ENCODE results near the gene PDGFA. TPM values are rescaled to one million over a fixed set of nuclear protein-coding genes. Genes with fewer than 3 reads are reported as not detected.
A peak's percentile ranks its signal among the peaks of the same experiment; 100 is the strongest.
"Not testable (repeated sequence)": the region's sequence is repeated elsewhere in the genome, so short reads cannot be mapped to it uniquely, and the experiment has no call there.

Gene PDGFA
- total RNA-seq, 1 donor from 2014 or later, result 53.9 TPM

DNA sequence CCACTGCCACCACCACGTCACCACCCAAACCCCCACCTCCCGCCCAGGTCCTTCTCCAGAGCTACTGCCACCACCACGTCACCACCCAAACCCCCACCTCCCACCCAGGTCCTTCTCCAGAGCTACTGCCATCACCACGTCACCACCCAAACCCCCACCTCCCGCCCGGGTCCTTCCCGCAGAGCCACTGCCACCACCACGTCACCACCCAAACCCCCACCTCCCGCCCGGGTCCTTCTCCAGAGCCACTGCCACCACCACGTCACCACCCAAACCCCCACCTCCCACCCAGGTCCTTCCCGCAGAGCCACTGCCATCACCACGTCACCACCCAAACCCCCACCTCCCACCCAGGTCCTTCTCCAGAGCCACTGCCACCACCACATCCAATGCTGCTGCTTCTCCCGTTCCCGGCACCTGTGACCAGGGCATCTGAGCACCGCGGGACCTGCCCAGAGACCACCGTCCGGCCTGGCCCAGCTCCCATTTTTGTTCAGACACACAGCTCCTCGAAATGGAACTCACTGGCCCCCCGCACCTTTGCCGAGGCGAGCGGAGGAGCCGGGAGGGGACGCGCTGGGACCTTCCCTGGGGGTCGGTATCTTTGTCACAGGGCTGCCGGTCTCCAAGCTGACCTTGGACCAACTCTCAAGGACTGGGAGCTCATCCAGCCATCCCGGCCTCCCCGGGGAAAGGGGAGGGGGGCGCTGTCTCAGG, 32.7 kb upstream of the PDGFA start:
- DNase-seq (ENCODE audit: low read depth in 2 of 2), result not testable (repeated sequence)

DNA sequence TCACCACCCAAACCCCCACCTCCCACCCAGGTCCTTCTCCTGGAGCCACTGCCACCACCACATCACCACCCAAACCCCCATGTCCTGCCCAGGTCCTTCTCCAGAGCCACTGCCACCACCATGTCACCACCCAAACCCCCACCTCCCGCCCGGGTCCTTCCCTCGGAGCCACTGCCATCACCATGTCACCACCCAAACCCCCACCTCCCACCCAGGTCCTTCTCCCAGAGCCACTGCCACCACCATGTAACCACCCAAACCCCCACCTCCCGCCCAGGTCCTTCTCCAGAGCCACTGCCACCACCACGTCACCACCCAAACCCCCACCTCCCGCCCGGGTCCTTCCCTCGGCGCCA, 31.9 kb upstream of the PDGFA start:
- not testable (repeated sequence) for DNase-seq (ENCODE audit: low read depth in 2 of 2)

DNA sequence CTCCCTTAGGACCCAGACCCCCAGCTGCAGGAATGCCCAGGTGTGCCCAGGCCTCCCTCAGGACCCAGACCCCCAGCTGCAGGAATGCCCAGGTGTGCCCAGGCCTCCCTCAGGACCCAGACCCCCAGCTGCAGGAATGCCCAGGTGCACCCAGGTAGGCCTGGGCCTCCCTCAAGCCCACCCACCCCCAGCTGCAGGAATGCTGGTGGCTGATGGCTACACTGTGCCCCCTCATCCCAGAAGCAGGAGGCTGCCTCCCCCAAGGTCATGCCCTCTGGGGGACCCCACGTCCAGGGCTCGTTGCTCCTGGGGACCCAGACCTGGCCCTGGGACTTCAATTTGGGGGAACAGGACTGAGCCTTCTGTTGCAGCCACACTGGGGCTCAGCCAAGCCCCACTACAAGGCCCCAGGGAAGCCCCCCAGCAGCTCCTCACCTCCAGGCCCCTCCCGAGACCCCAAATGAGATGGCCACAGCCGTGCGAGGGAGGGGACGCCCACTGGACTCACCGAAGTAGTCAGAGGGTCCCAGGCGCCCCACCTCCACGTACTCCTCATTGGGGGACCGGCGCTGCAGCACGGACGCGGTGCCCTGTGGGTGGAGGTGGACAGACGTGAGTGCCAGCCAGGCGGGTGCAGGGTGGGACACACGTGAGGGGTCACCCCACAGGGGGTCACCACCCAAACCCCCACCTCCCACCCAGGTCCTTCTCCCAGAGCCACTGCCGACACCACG, 31.4 kb upstream of the PDGFA start:
- DNase-seq (ENCODE audit: low read depth in 2 of 2), result no peak

DNA sequence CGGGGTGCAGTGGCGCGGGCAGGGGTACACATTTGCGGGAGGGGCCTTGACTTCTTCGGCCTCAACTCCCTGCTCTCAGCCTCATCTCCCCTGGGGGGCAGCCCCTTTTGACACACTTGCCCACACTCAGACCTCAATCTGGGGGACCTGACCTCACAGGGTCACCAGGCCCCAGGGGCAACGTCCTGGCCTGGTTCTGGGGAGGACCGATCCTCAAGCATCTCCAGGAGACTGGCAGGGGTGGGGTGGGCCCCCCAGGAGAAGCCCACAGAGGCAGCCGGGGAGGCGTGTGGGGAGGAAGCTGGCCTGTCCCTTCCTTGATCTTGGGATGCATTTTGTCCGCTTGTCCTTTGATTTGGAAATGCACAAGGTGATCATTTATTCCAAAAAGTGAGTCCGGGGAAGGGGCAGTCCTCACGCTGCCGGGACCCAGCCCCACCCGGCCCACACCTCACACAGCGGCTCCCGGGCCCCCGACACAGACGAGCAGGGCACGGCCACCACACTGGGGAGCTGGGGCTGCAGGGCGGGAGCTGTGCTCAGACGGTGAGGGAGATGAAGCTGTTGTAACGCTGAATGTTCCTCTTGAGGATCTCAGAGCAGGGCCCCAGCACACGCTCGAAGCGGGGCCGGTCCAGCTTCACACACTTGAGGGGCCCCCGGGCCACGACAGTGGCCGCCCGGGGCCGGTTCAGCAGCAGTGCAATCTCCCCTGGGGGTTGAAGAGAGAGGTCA, 30.4 kb upstream of the PDGFA start:
- no peak for DNase-seq (ENCODE audit: low read depth in 2 of 2)

GRCh38 chr7:549066-549890, 29.6 kb upstream of the PDGFA start:
- DNase-seq (ENCODE audit: low read depth in 2 of 2), result no peak

GRCh38 chr7:548401-548800, 28.8 kb upstream of the PDGFA start:
- no peak for DNase-seq (ENCODE audit: low read depth in 2 of 2)

DNA sequence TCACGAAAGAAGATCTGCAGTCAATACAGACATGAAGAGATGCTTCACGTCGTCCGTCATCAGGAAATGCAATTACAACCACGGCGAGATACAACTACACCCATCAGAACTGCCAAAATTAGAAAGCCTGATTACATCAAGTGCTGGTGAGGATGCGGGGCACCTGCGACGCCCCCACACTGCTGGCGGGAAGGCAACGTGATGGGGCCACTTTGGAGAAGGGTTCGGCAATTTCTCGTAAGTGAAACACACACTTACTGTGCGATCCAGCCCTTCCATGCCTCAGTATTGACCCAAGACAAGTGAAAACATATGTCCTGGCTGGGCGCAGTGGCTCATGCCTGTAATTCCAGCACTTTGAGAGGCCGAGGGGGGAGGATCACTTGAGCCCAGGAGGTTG, 25.8 kb upstream of the PDGFA start:
- DNase-seq (ENCODE audit: low read depth in 2 of 2), result no peak

DNA sequence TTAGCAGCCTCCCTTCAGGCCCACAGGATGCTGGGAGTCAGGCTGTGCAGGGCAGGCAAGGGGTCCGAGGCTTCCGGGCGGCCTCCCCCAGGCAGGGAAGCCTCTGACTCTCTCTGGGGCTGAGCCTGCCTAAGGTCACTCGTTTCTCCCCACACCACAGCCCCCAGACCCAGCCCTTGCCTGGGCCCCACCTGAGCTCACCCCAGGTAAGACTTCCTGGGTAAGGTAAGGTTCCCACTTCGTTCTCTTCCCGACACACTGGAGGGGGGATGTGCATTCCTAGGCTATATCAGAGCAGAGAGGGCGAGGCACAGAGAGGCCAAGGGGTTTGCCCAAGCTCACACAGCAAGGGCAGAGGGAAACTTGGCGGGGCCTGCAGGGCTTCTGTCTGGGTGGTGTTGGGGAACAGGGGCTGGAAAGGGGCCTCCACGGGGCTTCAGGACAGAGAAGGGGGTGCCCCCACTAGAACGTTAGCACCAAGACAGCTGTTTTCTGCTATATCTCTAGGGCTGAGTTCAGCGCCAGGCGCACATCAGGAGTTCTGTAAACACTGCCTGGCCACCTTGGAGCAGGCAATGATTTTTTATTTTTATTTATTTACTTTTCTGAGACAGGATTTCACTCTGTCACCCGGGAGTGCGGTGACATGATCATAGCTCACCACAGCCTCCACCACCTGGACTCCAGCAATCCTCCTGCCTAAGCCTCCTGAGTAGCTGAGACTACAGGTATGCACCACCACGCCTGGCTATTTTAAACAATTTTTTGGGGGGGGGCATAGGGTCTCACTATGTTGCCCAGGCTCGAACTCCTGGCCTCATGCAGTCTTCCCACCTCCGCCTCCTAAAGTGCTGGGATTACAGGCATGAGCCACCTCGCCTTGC, 24.9 kb upstream of the PDGFA start:
- DNase-seq (ENCODE audit: low read depth in 2 of 2), result no peak

GRCh38 chr7:543501-544337, 24.1 kb upstream of the PDGFA start:
- no peak for DNase-seq (ENCODE audit: low read depth in 2 of 2)

GRCh38 chr7:542713-543500, 23.3 kb upstream of the PDGFA start:
- DNase-seq (ENCODE audit: low read depth in 2 of 2), result peak in 1 of 2 donors; percentile 74

DNA sequence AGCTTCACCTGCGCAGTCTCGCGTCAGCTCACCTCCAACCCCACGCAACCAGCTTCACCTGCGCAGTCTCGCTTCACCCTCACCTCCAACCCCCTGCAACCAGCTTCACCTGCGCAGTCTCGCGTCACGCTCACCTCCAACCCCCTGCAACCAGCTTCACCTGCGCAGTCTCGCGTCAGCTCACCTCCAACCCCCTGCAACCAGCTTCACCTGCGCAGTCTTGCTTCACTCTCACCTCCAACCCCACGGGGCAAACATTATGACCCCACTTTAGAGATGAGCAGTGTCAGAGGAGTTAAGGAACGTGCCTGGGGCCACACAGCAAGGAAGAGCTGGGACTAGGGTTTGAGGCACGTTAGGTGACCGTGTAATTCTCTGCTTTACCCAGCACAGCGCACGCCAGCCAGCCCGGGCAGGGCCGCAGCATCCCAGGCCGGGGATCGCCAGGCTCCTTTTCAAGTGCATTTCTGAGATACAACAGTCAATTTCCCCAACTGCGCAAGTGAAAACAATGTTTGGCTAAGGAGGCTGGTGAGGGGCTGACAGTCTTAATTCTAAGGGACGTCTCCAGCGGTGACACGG, 22.6 kb upstream of the PDGFA start:
- no peak for DNase-seq (ENCODE audit: low read depth in 2 of 2)

DNA sequence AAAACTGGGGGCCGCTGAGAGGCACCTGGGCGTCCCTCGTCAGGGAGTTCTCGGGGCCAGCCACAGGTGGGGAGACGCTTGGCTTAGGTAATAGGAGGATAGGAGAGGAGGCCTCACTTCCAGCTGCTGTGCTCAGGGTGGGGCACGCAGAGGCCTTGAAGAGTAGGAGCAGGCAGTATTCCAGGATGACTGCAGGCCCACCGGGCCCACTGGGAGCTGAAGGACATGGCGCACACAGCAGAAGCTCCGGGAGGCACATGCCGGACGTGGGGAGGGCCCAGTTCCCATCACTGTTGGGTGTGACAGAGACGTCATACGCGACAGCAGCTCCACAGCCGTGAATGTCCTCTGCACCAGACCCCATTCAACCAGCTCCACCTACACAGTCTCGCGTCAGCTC, 22.0 kb upstream of the PDGFA start:
- no peak for DNase-seq (ENCODE audit: low read depth in 2 of 2)

DNA sequence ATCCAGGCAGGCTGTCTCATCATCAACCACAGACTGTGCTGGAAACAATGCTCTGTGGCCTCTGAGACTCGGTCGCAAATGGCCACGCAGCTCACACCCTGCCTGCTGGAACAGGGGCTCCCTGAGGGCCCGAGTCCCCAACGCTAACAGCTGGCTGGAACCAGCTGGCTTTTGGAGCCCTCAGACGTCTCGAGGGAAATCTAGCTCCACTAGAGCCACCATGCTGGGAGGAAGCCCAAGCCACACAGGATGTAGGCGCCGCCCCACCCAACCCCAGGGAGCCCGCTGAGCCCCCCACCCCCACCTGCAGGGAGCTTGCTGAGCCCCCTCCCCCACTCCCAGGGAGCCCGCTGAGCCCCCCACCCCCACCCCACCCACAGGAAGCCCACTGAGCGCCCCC, 21.4 kb upstream of the PDGFA start:
- DNase-seq (ENCODE audit: low read depth in 2 of 2), result no peak

DNA sequence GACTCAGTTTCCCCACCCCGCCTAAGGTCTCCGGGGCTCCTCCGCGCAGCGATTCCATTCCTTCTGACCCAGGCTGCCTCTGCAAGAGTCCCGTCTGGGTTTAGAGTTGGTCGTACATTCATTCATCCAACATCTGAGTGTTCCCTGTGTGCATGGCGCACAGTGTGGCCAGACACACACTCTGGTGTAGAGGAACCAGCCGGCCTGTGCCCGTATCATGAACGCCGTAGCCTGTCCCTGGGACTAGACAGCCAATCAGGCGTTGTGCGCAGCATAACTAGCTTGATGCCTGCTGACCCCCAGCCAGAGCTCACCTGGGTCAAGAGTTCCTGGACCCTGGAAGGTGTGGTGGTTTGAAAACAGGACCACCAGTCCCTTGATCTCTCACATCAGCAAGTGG, 20.9 kb upstream of the PDGFA start:
- no peak for DNase-seq (ENCODE audit: low read depth in 2 of 2)

DNA sequence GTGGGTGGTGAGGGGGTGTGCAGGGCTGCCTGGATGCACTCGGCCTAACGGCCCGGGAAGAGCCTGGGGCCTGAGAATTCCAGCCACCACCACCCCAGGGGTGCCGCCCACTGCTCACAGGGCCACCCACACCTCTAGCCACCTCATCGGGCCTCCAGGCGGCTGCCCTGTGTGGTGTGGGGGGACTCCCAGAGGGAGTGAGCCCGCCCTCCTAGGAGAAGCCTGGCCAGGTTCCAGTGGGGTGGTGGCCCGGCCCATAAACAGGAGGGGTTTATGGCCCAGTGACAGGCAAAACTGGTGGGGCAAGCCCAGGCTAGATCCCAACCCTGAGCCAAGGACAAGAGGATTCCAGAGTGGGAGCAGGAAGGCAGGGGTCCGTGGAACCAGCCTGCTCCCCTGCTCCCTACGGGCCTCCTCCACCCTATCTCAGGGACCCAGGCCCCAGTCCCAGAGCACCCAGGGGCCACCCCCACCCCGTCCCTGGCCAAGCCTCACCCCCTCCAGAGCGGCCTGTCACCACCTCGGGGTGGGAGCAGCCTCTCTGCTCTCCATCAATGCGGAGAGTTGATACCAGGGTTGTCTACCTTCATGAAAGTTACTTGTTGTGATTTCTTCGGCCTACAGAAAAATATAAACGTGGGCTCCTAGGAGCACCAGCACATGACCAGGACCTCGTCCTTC, 20.2 kb upstream of the PDGFA start:
- DNase-seq (ENCODE audit: low read depth in 2 of 2), result peak in 1 of 2 donors; percentile 21

DNA sequence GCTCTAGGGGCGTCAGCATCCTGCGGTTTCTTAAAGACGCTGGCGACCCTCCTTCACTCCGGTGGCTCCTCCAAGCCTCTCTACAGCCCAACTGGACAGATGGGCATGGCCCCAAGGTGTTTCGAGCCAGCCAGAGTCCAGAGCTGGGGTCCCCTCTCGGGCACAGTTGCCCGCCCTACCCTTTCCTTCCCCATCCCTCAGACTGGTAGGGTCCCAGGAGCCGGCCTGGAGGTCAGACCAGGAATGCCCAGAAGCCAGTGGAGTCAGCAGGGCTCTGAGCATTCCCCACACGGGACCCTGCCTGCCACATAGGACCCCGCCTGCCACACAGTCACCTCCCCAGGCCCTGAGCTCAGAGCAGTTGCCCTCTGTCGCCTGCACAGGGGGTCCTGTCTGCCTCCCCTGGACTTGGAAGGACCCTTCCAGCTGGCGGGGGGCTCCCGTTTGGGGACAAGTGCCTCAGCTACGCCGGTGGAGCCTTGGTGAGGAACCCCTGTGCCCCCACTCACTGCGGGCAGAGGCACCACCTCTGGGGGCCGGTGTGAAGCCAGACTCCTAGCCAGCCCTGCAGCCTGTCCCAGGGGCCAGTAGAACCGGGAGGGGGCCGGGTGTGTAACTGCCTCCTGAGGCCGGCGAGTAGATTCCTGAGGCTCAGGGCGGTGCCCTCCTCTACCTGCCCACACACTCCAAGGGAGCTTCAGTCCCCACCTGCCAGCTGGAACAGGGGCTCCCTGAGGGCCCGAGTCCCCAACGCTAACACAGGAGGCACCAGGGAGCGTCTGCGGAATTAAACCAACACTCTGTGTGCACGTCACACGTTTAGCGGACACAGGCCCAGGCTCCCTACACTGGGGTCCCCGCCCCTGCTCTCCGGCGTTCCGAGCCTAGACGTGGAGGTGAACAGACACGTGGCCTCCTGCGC, 19.4 kb upstream of the PDGFA start:
- no peak for DNase-seq (ENCODE audit: low read depth in 2 of 2)

Data from dermis microvascular lymphatic vessel endothelial cell (primary cell).